ENCODE measurements around the gene MCAT.

DNA sequence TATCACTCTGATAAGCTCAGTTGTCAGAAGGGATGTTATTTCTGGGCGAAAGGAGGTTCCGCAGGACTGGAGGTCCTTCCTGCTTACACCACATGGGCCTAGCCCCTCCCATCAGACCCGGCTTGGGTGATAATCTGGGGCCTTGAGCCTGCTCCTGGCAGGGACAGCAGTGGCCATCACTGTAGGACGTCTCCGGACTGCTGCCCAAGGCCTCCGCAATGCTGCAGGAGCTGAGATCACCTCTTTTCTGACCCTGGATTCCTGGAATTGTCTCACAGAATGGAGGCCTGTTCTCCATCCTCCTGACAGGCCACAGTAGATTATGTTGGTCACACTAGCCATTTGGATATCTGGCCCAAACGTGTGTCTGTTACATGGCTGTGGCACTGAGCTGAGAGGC lies 41.9 kb downstream of the MCAT start:
- TF ChIP-seq, protein P1, sequence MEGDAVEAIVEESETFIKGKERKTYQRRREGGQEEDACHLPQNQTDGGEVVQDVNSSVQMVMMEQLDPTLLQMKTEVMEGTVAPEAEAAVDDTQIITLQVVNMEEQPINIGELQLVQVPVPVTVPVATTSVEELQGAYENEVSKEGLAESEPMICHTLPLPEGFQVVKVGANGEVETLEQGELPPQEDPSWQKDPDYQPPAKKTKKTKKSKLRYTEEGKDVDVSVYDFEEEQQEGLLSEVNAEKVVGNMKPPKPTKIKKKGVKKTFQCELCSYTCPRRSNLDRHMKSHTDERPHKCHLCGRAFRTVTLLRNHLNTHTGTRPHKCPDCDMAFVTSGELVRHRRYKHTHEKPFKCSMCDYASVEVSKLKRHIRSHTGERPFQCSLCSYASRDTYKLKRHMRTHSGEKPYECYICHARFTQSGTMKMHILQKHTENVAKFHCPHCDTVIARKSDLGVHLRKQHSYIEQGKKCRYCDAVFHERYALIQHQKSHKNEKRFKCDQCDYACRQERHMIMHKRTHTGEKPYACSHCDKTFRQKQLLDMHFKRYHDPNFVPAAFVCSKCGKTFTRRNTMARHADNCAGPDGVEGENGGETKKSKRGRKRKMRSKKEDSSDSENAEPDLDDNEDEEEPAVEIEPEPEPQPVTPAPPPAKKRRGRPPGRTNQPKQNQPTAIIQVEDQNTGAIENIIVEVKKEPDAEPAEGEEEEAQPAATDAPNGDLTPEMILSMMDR (IDR thresholded peaks at IDR 0.05) = no peak
- no peak for TF ChIP-seq POLR2A (IDR thresholded peaks at IDR 0.05)
